BLaER1 treated with 17β-estradiol and CSF1 and Interleukin-3, amounts not matched to agents 10 nM and 100 nM (cell line): ENCODE results near the gene CDC42SE2.

Experiments
- H3K27ac ChIP-seq, 11 experiments: shearing (Covaris generic); formaldehyde crosslinking; 2 replicates each; pipeline ENCODE4 v1.8.1; 2022
- H3K27me3 ChIP-seq, 11 experiments: shearing (Covaris generic); formaldehyde crosslinking; 2 replicates each; pipeline ENCODE4 v1.8.1; 2022
- H3K36me3 ChIP-seq, 11 experiments: shearing (Covaris generic); formaldehyde crosslinking; 2 replicates each; pipeline ENCODE4 v1.8.1; 2022
- H3K4me1 ChIP-seq, 10 experiments: shearing (Covaris generic); formaldehyde crosslinking; 2 replicates each; pipeline ENCODE4 v1.8.1; 2022
- H3K4me2 ChIP-seq, 11 experiments: shearing (Covaris generic); formaldehyde crosslinking; 2 replicates each; pipeline ENCODE4 v1.8.1; 2022
- H3K4me3 ChIP-seq, 10 experiments: shearing (Covaris generic); formaldehyde crosslinking; 2 replicates each; pipeline ENCODE4 v1.8.1; 2022
- H3K9ac ChIP-seq, 11 experiments: shearing (Covaris generic); formaldehyde crosslinking; 2 replicates each; pipeline ENCODE4 v1.8.1; 2022
- H3K9me3 ChIP-seq, 11 experiments: shearing (Covaris generic); formaldehyde crosslinking; replicated peaks in 1 of 11; 2 replicates each; pipeline ENCODE4 v1.8.1; 2022
- H4K20me1 ChIP-seq, 11 experiments: shearing (Covaris generic); formaldehyde crosslinking; 2 replicates each; pipeline ENCODE4 v1.8.1; 2022
- Cebpa-rat ChIP-seq, 11 experiments: shearing (Covaris generic); IDR thresholded peaks; 2 replicates each; pipeline ENCODE4 v1.8.1; 2022

CDC42SE2 gene

GRCh38 chr5:131382407-131383395, 118.8 kb downstream of the CDC42SE2 start:
- Histone ChIP-seq H4K20me1 (peaks cover 0 to 44% (median 17%) of the 10 kb centered on the region in 11 experiments; a peak in 13 of 22 replicates), H3K36me3 (peaks cover 25 to 61% (median 30%) of the 10 kb centered on the region in 11 experiments), H3K9ac (no peak overlapping the region), H3K9me3 (no peaks in the 10 kb centered on the region), H3K4me2 (peak overlapping the region in 9 of 11 experiments; percentile 3 to 89 (median 22); a peak in 10 of 22 replicates), H3K4me1 (peaks cover 50 to 67% (median 54%) of the 10 kb centered on the region in 10 experiments), H3K27ac (peak overlapping the region in 5 of 11 experiments; percentile 7 to 97 (median 95); a peak in 5 of 22 replicates), H3K4me3 (no peak overlapping the region), H3K27me3 (no peaks in the 10 kb centered on the region)
- TF ChIP-seq Cebpa-rat (IDR thresholded peaks at IDR 0.05): no peak

GRCh38 chr5:131384173-131384572, 120.3 kb downstream of the CDC42SE2 start:
- Histone ChIP-seq H3K4me2 (no peak overlapping the region), H3K27me3 (no peaks in the 10 kb centered on the region), H3K36me3 (peaks cover 34 to 76% (median 40%) of the 10 kb centered on the region in 11 experiments), H3K9me3 (no peaks in the 10 kb centered on the region), H3K4me1 (peaks cover 35 to 52% (median 39%) of the 10 kb centered on the region in 10 experiments), H3K27ac (no peak overlapping the region; a peak in 1 of 22 replicates), H3K4me3 (no peak overlapping the region), H4K20me1 (peaks cover 0 to 47% (median 17%) of the 10 kb centered on the region in 11 experiments; a peak in 13 of 22 replicates), H3K9ac (no peak overlapping the region)
- no peak for TF ChIP-seq Cebpa-rat (IDR thresholded peaks at IDR 0.05)

- Histone ChIP-seq H3K27ac (no peak overlapping the region; a peak in 1 of 22 replicates), H3K27me3 (no peaks in the 10 kb centered on the region), H3K4me1 (peaks cover 30 to 48% (median 34%) of the 10 kb centered on the region in 10 experiments), H3K36me3 (peaks cover 38 to 81% (median 46%) of the 10 kb centered on the region in 11 experiments), H3K4me3 (no peak overlapping the region), H4K20me1 (peaks cover 0 to 47% (median 17%) of the 10 kb centered on the region in 11 experiments; a peak in 13 of 22 replicates), H3K9ac (no peak overlapping the region), H3K4me2 (no peak overlapping the region), H3K9me3 (no peaks in the 10 kb centered on the region)
- no peak for TF ChIP-seq Cebpa-rat (IDR thresholded peaks at IDR 0.05)
These were observed 120.9 kb downstream of the CDC42SE2 start for GRCh38 chr5:131384616-131385214.

GRCh38 chr5:131386124-131386523, 122.3 kb downstream of the CDC42SE2 start:
- H3K27ac ChIP-seq: no peak overlapping the region
- peaks cover 51 to 90% (median 60%) of the 10 kb centered on the region in 11 experiments for H3K36me3 ChIP-seq
- no peaks in the 10 kb centered on the region for H3K9me3 ChIP-seq
- H3K27me3 ChIP-seq: no peaks in the 10 kb centered on the region
- TF ChIP-seq Cebpa-rat (IDR thresholded peaks at IDR 0.05): no peak
- H3K4me2 ChIP-seq: no peak overlapping the region
- no peak overlapping the region for H3K9ac ChIP-seq
- peaks cover 16 to 34% (median 20%) of the 10 kb centered on the region in 10 experiments for H3K4me1 ChIP-seq
- H3K4me3 ChIP-seq: no peak overlapping the region
- H4K20me1 ChIP-seq: peaks cover 0 to 47% (median 17%) of the 10 kb centered on the region in 11 experiments; a peak in 13 of 22 replicates

- TF ChIP-seq Cebpa-rat (IDR thresholded peaks at IDR 0.05): no peak
- Histone ChIP-seq H4K20me1 (peaks cover 0 to 49% (median 17%) of the 10 kb centered on the region in 11 experiments; a peak in 13 of 22 replicates), H3K4me3 (no peak overlapping the region), H3K36me3 (peaks cover 58 to 90% (median 66%) of the 10 kb centered on the region in 11 experiments), H3K27ac (no peak overlapping the region), H3K9me3 (no peaks in the 10 kb centered on the region), H3K9ac (no peak overlapping the region), H3K27me3 (no peaks in the 10 kb centered on the region), H3K4me1 (peaks cover 9 to 28% (median 13%) of the 10 kb centered on the region in 10 experiments), H3K4me2 (no peak overlapping the region)
These were observed 122.9 kb downstream of the CDC42SE2 start for GRCh38 chr5:131386779-131387178.

GRCh38 chr5:131387255-131387654, 123.4 kb downstream of the CDC42SE2 start:
- Histone ChIP-seq H3K27me3 (no peaks in the 10 kb centered on the region), H3K4me1 (peaks cover 4 to 23% (median 8%) of the 10 kb centered on the region in 10 experiments; a peak in 18 of 20 replicates)

GRCh38 chr5:131389096-131389868, 125.4 kb downstream of the CDC42SE2 start:
- no peak overlapping the region for H3K27ac ChIP-seq
- H3K9ac ChIP-seq: no peak overlapping the region
- H4K20me1 ChIP-seq: peaks cover 0 to 36% (median 4%) of the 10 kb centered on the region in 11 experiments; a peak in 10 of 22 replicates
- H3K27me3 ChIP-seq: no peaks in the 10 kb centered on the region
- no peak overlapping the region for H3K4me3 ChIP-seq
- H3K4me1 ChIP-seq: 0 out of 20 replicates have a peak, but pooled peaks cover 0 to 6% (median 0%) of the 10 kb centered on the region in 10 experiments
- H3K9me3 ChIP-seq: no peaks in the 10 kb centered on the region
- TF ChIP-seq Cebpa-rat (IDR thresholded peaks at IDR 0.05): no peak
- H3K36me3 ChIP-seq: peaks cover 83 to 100% (median 91%) of the 10 kb centered on the region in 11 experiments
- H3K4me2 ChIP-seq: no peak overlapping the region

More at GRCh38 chr5:131387255-131387654, 123.4 kb downstream of the CDC42SE2 start:
- peaks cover 0 to 51% (median 17%) of the 10 kb centered on the region in 11 experiments; a peak in 13 of 22 replicates for H4K20me1 ChIP-seq
- peaks cover 63 to 90% (median 71%) of the 10 kb centered on the region in 11 experiments for H3K36me3 ChIP-seq
- H3K4me2 ChIP-seq: no peak overlapping the region
- no peak overlapping the region for H3K4me3 ChIP-seq
- no peak overlapping the region for H3K27ac ChIP-seq
- TF ChIP-seq Cebpa-rat (IDR thresholded peaks at IDR 0.05): no peak
- H3K9ac ChIP-seq: no peak overlapping the region
- H3K9me3 ChIP-seq: no peaks in the 10 kb centered on the region

- Histone ChIP-seq H3K36me3 (peaks cover 88 to 100% (median 96%) of the 10 kb centered on the region in 11 experiments), H3K27ac (no peak overlapping the region), H4K20me1 (peaks cover 0 to 30% (median 4%) of the 10 kb centered on the region in 11 experiments; a peak in 10 of 22 replicates), H3K4me1 (0 out of 20 replicates have a peak, but pooled peaks cover 0 to 6% (median 0%) of the 10 kb centered on the region in 10 experiments), H3K9ac (no peak overlapping the region), H3K27me3 (no peaks in the 10 kb centered on the region), H3K4me2 (no peak overlapping the region), H3K4me3 (no peak overlapping the region), H3K9me3 (no peaks in the 10 kb centered on the region)
- no peak for TF ChIP-seq Cebpa-rat (IDR thresholded peaks at IDR 0.05)
These were observed 126.0 kb downstream of the CDC42SE2 start for GRCh38 chr5:131389869-131390265.
